ENCODE measurements around the gene SIX2. TPM values are rescaled to one million over a fixed set of nuclear protein-coding genes. Genes with fewer than 3 reads are reported as not detected.
A peak's percentile ranks its signal among the peaks of the same experiment; 100 is the strongest.

Gene SIX2
- total RNA-seq, 4 donors from 2014 or later, result 0.34 to 1.2 (median 0.60) TPM; not detected in 1

GRCh38 chr2:44955593-44956392 lies 53.5 kb downstream of the SIX2 start:
- H3K27ac ChIP-seq, result no peak overlapping the region
- 28% methylated on average over 13 of the region's 38 CpGs for WGBS

More at GRCh38 chr2:44955593-44956392, 53.5 kb downstream of the SIX2 start:
- peak overlapping the region; percentile 37 for H3K4me3 ChIP-seq
- H3K36me3 ChIP-seq, result no peaks in the 10 kb centered on the region
- H3K9me3 ChIP-seq, result no peaks in the 10 kb centered on the region
- DNase-seq (ENCODE audit: low spot score in 2 of 2), result no peak
- peaks cover 50% of the 10 kb centered on the region for H3K4me1 ChIP-seq
- no peak for TF ChIP-seq POLR2A (IDR thresholded peaks at IDR 0.05)
- TF ChIP-seq, protein P1, sequence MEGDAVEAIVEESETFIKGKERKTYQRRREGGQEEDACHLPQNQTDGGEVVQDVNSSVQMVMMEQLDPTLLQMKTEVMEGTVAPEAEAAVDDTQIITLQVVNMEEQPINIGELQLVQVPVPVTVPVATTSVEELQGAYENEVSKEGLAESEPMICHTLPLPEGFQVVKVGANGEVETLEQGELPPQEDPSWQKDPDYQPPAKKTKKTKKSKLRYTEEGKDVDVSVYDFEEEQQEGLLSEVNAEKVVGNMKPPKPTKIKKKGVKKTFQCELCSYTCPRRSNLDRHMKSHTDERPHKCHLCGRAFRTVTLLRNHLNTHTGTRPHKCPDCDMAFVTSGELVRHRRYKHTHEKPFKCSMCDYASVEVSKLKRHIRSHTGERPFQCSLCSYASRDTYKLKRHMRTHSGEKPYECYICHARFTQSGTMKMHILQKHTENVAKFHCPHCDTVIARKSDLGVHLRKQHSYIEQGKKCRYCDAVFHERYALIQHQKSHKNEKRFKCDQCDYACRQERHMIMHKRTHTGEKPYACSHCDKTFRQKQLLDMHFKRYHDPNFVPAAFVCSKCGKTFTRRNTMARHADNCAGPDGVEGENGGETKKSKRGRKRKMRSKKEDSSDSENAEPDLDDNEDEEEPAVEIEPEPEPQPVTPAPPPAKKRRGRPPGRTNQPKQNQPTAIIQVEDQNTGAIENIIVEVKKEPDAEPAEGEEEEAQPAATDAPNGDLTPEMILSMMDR (IDR thresholded peaks at IDR 0.05), result peak; percentile 71 to 87
- H3K27me3 ChIP-seq, result peaks cover 73% of the 10 kb centered on the region

Other genes with a start within 250 kb of the SIX2 start
- gene SIX3, start 67.8 kb downstream of the SIX2 start, total RNA-seq, result under 1 TPM in 1 of 4 donors, not detected in 3; 0.38 TPM